NCI-H1105 (cell line): ENCODE results near the gene PTTG1.

ENCODE experiments used
- DNase-seq: peaks from one replicate; lab custom pipeline; 2025; lab: John Stamatoyannopoulos, UW

PTTG1 gene

DNA sequence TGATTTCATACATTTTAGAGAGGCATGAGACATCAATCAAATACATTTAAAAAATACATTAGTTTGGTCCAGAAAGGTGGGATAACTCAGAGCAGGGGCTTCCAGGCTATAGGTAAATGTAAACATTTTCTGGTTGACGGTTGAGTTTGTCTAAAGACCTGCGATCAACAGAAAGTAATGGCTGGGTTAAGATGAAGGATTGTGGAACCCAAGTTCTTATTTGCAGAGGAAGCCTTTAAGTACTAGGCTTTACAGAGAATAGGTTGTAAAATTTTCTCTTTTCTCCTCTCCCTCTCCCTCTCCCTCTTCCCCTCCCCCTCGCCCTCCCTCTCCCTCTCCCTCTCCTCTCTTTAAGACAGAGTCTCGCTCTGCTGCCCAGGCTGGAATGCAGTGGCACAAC lies 50.8 kb downstream of the PTTG1 start:
- no peak for DNase-seq

DNA sequence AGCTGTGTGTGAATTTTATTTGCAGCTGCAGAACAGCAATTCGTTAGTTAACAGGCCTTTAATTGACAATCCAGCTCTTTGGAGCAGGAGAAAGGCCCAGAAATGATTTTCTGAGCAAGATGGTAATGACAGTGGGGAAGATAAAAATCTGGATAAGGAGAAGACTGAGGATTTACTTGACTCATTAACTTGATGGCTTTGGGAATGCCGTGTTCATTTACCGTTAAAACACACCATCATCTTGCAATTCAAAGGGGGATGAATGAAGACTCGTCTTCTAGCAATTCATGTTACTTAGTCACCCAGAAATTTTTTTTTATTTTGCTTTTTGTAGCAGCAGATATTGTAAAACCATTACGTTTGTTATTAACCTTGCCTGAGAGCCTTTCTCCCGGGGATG lies 52.0 kb downstream of the PTTG1 start:
- no peak for DNase-seq

DNA sequence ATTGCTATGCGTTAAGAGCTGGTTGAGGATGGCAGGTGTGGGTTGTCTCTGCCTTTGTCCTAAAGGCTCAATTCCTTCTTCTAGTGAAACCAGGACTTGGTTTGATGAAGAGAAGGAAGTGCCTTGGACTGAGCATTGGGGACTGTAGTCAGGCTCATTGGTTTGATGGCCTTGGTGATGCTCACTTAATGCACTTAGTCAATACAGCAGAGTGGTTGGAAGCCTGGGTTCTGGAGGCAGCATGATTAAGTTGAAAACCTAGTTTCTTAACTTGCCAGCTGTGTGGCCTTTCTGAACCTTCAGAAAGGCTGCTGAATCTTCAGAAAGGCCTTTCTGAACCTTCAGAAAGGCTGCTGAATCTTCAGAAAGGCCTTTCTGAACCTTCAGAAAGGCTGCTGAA lies 52.4 kb downstream of the PTTG1 start:
- DNase-seq: no peak

DNA sequence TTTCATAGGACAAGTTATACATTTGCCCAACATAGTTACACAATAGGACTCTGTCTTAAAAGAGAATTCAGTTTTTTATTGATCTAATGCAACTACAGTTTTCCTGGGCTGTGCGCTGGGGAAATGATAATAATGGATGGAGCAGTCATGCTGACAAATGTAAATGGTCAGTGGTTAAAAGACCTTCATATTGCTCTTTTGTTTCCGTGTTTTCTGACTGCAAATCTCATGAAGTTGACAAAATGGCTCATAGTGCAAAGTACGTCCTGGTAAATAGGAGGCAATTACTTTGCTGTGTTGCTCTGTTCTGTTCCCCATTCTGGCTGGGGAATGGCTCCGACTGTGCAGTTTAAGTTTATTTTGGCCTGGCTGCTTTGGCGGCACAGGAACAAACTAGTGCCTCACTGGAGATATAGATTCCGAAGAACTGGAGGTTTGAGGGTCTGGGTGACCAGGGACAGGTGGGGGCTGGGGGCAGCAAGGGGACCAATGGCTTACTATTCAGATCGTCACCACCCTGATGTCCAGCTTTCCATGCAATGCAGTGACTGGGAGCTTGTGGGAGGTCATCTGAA lies 54.3 kb downstream of the PTTG1 start:
- DNase-seq: no peak

DNA sequence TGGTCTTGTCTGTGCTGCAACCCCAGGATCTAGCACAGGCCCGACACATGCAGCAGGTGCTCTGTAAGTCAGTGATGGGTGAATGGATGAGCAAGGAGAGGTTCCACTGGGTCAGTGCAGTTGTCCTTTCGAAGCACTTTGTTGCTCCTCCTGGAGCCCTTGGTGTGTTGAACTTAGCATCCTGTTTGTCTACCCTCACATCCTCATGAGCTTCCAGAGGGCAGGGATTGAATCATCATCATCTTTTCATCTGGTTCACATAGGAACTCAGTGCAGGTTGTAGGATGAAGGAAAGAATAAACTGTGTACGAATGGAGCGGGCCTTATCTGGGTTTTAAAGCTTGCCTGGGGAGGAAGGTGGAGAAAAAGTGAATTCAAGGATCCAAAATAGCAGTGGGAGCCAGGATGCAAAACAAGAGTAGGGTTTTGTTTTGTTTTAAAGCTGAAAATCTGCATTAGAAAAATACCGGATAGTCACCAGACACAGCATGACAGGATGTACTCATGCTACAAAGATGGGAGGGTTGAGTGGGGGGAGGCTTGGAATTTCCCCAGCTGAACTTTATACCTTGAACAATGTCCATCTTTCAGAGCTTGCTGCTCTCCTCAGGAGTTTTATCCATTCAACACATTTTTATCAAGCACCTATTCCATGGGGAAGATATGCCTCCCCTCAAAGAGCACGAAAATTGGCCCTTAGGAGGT lies 55.8 kb downstream of the PTTG1 start:
- DNase-seq: no peak

DNA sequence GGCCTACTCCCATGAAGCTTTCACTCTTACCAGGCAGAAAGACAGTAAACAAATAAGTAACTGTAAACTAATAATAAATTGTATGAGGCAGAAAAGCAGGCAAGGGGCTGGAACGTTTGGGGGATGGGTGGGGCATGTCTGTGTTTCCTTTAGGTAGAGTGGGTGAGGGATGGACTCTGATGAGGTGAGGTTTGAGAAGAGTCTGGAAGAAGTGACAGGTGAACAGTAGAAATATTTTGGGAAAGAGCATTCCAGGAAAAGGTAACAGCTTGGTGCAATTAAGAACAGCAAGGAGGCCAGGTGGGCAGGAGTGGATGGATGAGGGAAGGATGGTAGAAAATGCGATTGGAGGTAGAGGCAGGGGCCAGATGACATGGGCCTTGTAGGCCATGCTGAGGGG lies 56.5 kb downstream of the PTTG1 start:
- no peak for DNase-seq
